ENCODE measurements around the gene DMTF1. TPM values are rescaled to one million over a fixed set of nuclear protein-coding genes. Genes with fewer than 3 reads are reported as not detected.
A peak's percentile ranks its signal among the peaks of the same experiment; 100 is the strongest.

DMTF1 gene
- total RNA-seq, 1 donor = 91.1 TPM

DNA sequence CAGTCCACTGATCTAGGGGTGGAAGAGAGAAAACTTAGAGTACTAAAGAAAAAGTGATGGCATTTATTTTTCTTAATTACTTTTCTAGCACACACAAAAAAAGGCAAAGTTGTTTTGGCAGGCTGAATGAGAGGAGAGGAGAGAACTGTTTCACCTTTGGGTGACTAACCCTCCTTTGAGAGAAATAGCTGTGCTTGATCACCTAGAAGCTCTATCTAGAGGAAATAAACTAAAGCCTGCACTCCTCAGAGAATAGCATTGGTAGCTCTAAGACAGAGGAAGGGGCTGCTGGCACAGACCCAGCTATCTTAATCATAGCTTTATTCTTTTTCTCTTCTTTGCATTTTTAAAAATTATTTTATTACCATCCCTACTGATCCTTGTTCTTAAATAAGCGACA lies 61.0 kb downstream of the DMTF1 start:
- DNase-seq (ENCODE audit: low read depth) = no peak
- no peak overlapping the region for H3K4me3 ChIP-seq (ENCODE audit: low read depth, low read length)
- TF ChIP-seq, protein P1, sequence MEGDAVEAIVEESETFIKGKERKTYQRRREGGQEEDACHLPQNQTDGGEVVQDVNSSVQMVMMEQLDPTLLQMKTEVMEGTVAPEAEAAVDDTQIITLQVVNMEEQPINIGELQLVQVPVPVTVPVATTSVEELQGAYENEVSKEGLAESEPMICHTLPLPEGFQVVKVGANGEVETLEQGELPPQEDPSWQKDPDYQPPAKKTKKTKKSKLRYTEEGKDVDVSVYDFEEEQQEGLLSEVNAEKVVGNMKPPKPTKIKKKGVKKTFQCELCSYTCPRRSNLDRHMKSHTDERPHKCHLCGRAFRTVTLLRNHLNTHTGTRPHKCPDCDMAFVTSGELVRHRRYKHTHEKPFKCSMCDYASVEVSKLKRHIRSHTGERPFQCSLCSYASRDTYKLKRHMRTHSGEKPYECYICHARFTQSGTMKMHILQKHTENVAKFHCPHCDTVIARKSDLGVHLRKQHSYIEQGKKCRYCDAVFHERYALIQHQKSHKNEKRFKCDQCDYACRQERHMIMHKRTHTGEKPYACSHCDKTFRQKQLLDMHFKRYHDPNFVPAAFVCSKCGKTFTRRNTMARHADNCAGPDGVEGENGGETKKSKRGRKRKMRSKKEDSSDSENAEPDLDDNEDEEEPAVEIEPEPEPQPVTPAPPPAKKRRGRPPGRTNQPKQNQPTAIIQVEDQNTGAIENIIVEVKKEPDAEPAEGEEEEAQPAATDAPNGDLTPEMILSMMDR (IDR thresholded peaks at IDR 0.05; ENCODE audit: insufficient read depth, low read length) = no peak

DNA sequence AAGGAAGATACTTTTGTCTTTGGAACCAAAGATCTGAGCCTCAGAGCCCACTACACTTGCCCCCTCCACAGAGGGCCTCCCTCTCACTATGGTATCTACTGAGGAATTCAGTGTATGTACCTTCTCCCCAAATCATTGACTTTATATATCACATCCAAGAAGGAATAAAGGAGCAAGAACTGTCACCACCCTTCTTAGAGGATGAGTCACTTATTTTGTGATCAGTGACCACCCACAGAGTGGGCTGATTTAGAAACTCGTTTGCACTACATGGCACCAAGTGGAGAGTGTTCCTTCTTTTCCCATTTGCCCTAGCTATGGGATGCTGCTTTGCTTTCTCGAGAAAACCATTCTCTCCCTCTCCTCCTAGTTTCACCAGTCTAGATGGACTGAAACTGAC lies 61.6 kb downstream of the DMTF1 start:
- H3K4me3 ChIP-seq (ENCODE audit: low read depth, low read length) = no peak overlapping the region
- DNase-seq (ENCODE audit: low read depth) = peak; percentile 11
- TF ChIP-seq, protein P1 (IDR thresholded peaks at IDR 0.05; ENCODE audit: insufficient read depth, low read length) = no peak

DNA sequence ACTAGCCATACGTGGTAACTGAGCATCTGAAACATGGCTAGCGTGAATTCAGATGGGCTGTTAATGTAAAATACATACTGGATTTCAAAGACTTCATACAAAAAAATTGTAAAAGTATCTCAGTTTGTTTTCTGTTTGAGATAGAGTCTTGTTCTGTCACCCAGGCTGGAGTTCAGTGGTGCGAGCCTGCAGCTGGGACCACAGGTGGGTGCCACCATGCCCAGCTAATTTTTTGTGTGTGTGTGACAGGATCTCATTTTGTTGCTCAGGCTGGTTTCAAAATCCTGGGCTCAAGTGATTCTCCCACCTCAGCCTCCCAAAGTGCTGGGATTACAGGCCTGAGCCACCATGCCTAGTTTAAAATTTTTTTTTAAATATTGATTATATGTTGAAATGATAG lies 62.8 kb downstream of the DMTF1 start:
- DNase-seq (ENCODE audit: low read depth) = no peak
- H3K4me3 ChIP-seq (ENCODE audit: low read depth, low read length) = no peak overlapping the region
- TF ChIP-seq, protein P1 (IDR thresholded peaks at IDR 0.05; ENCODE audit: insufficient read depth, low read length) = no peak

DNA sequence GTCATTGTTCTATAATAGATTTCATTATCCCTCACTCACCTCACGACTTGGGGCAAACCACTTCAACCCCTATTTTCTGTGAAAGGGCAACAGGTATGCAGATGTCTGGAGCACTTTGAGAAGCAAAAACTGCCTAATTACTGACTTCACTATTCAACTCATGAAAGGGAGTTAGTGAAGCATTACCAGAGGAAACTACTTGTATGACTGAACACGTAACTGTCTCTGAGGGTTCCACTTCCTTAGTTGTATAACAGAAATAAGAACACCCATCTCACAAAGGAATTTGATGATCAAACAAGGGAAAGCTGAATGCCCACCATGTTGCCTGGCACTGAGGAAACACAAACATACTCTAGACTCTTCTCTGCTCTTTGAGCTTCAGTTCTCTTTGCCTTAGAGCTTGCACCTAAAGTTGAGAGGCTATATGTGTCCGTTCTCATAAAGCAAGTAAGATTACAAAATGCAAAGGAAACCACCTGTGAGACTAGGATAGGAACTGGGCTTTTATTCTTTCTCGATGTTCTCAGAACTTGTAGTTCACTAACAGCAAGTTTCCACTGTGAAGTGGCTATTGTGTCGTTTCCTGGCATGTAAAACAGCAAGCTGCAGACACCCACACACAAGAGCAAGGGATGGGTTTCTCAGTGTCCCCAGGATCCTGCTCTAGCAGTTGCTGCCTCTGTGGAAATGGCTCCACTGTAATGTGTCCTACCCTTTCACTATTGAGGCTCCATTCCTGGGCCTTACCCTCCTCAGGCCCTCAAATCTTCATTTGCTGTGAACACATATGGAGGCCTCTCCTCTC lies 64.7 kb downstream of the DMTF1 start:
- no peak for DNase-seq (ENCODE audit: low read depth)
- TF ChIP-seq, protein P1 (IDR thresholded peaks at IDR 0.05; ENCODE audit: insufficient read depth, low read length) = no peak
- no peak overlapping the region for H3K4me3 ChIP-seq (ENCODE audit: low read depth, low read length)

DNA sequence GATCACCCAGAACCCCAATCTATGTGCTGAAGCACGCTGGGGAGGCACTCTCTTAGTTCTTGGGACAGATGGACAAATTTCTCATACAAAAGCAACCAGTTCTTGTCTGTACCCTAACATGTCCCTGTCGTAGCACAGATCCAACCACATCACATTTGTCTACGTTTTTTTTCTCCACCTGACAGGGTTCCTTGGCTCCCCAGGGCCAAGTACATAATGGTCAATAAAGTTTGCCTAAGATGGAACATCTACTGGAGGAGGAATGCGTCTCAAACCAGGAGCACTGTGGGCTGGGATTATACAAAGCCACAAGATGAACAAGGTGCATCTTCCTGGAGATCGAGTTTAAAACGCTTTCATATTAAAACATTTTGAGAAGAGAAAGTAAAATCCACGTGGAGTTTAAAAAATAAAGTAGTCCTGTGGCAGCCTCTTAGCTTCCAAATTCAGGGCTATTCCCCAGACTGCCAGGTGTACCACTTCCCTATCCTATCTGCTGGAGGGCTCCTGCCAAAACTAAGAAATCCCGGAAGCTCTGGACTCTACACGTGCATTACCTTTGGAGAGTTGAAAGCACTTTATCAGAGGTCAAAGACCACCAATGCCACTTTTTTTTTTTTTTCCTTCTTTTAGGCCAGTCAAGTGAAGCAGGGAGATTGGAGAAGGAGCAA lies 65.9 kb downstream of the DMTF1 start:
- TF ChIP-seq, protein P1 (IDR thresholded peaks at IDR 0.05; ENCODE audit: insufficient read depth, low read length) = no peak
- peak overlapping the region; percentile 92 for H3K4me3 ChIP-seq (ENCODE audit: low read depth, low read length)
- DNase-seq (ENCODE audit: low read depth) = no peak

DNA sequence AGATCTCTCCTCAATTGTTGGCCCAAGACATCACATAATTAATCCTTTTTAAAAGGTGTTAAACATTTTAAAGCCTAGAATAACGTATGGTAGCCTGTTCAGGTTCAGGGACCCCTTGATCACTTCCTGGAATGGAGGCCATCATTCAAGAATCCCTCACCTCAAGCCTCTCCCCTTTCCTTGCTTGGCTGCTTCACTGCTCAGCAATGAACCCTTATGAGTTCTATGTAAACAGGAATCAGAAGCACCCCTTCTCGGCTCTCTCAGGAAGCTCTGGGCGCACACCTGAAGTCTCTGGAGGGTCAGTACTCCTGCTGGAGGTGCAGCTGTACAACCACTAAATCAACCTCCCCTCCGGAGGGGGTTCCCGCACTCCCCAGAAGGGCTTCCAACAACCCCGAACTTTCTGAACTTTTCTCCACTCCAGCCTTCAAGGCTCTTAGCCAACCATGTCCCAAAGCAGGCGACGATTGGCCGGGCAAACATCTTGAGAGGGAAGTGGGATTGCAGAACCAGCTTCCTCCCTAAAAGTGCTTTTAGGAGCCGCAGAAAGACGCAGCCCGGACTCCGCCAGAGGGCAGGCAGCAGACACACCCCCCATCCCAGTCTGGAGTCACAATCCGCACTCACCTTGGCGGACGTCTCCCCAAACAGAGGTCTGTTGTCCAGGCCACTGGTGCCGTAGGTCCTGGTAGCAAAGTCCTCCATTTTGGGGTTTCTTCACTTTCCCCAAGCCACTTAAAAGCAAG lies 66.7 kb downstream of the DMTF1 start:
- peak; percentile 56 for DNase-seq (ENCODE audit: low read depth)
- H3K4me3 ChIP-seq (ENCODE audit: low read depth, low read length) = peak overlapping the region; percentile 92
- TF ChIP-seq, protein P1 (IDR thresholded peaks at IDR 0.05; ENCODE audit: insufficient read depth, low read length) = peak; percentile 28

Measured in fibroblast of the aortic adventitia (primary cell).